Cerebellar cortex (tissue), 1 donor: Measurements from ENCODE around the gene INSM2.

Source experiments
- DNase-seq: peaks from one replicate; pipeline ENCODE4 v3.0.0-alpha.2; 2015; ENCODE audit warnings: low spot score

The INSM2 gene

DNA sequence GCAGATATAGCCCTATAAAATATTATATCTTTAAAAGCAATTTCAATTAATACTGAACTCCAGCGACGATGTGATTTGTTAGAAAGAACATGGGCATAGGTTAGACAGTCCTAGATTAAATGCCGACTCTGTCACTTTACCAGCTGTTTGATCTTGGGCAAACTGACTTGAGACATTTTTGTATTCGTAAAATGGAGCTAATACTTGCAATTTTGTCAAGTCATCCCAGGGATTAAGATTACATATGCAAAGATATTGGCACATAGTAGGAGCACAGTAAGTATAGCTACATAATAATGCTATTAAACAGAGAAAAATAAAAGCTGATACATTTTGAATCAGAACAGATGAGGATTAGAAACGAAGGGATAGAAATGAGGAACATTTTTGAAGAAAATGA, 9.0 kb downstream of the INSM2 start:
- DNase-seq = no peak

DNA sequence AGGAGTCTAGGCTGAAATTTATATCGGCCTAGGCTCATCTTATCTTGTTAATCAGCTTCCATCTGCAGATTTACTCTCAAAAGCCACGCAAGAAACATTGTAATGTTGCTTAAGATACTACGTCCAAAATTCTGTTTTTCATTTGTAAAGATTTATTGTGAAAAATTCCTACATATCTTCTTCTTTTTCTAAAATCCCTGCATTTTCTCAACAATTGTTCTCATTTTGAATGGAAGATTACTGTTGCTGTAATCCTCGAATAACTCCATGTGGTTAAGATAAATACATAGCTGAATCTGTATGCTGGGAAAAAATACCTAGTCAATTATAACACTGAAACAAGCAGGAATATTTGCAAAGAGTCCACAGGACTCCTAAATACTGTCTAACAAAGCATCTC, 15.6 kb downstream of the INSM2 start:
- DNase-seq = no peak

DNA sequence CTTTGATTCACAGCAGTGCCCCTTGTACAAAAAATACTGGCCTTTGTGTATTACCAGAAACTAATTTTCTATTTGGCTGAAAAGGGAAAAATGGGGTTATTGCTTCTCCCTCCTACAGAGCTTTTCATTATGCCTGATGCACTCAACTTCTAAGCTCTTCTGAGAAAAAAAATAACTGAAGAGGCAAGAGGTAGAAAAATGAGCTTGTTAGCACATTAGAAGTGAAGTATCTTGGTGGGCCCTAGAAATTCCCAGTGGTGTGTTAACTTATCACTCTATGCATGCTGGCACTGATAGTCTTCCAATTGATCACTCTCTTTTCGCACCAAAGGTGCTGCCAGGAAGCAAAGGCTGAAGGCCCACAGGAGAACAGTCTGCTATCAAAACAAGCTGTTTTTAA, 17.1 kb downstream of the INSM2 start:
- no peak for DNase-seq

DNA sequence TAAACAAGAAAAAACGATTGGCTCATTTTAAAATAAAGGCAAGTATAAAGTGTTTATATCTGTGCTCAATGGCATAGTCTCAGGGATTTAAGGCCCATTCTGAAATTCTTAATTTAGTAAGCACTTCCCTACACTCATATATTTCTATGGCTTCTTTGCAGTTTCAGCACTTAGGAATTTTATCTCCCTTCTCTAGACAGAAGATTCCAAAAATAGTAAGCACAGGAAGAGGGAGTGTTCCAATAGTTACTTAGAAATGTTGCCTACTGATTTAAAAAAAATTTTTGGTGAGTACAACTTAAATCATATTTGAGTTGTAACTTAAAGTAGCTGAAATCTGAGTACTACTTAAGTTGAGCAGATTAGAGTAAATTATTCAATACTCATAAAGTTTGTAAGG, 19.8 kb downstream of the INSM2 start:
- DNase-seq = no peak

DNA sequence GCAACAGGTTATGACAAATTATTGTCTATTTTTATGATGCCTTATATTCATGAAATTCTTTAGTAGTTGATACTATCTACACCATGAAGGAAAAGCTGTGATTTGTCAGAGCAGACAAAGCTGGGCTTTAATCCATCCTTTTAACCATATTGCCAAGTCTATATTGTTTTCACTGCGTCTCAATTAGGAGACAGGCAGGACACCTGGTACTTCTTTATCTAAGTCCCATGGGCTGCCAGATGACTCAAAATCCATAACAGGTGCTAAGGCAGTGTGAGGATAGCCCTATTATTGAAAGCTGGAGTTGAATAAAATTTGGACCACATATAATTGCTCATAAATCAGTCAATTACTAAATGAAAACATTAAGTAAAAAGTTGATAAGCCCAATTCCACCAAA, 22.6 kb downstream of the INSM2 start:
- DNase-seq = no peak

DNA sequence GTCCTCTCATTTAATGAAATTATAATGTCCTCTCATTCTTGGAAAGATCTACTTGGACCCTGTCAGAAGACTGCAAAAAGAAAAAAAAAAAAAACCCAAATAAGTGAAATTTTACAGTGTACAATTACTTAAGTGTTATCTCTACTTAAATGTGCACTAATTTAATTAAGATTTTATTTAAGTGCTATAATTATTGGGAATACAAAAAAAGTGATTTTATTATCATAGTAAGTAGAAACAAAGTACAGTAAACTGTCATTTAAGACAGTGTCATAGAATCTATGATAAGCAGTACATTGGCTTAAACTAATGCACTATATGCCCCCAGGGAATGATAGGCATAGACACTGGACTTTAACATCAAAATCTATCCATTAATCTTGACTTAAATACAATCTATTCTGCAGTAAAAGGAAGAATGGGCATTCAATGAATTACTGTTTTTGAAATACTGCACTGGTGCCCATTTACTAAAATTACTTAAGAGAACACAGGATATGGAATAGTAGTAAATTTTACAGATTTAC, 23.3 kb downstream of the INSM2 start:
- DNase-seq = no peak

DNA sequence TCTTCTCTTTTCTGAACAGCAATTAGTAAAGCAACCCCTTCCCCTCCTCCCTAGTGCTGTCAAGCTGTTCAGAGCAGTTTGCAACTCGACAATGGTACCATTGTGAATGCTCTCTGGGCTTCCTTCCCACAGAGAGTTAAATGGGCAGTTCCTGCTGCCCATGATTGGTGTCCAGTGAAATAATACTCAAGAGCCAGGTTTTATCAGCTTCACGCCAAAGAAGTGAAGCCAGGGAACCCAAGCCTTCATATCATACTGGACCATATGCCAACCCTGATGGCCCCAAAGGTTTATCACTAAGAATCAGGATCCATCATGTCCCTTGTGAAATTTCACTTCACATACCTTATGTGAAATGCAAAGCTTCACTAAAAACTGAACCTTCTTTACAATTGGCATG, 24.7 kb downstream of the INSM2 start:
- DNase-seq = peak; percentile 47

DNA sequence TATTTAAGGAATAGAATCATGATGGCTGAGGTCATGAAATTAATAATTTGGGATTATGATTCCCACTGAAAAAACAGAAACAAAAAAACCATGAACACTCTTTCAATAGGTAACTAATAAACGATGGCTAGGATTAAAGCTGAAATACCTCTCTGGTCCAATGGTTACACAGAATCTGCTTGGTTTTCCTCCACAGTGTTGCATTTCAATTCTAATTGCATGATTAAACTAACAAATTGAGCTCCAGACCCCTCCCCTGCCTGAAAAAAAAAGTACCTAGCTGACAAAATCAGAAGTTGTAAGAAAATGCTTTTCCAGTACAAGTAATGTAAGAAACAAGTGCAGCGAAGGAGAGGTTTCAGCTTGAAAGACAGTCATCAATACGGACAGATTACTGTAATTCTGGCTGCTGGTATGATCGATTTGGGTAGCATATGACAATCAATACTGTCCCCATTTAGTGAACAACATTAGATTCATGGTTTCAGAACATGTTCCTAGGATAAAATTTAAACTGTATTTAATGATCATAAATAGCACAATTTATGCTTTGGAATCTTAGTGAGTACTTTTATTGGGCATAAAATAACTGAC, 32.0 kb downstream of the INSM2 start:
- DNase-seq = no peak

DNA sequence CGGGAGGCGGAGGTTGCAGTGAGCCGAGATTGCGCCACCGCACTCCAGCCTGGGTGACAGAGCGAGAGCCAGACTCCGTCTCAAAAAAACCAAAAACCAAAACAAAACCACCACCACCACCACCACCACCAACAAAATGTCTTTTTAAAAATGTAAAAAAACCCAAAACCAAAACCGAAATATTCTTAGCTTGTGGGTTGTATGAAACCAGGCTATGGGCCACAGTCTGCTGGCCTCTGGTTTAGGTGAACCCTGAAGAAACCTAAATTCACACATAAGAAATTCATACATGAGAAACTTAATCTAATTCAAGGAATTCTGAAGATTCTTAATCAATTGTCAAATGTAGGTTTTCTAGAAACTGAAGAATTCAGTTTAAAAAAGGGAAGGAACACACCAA, 37.6 kb downstream of the INSM2 start:
- DNase-seq = no peak

DNA sequence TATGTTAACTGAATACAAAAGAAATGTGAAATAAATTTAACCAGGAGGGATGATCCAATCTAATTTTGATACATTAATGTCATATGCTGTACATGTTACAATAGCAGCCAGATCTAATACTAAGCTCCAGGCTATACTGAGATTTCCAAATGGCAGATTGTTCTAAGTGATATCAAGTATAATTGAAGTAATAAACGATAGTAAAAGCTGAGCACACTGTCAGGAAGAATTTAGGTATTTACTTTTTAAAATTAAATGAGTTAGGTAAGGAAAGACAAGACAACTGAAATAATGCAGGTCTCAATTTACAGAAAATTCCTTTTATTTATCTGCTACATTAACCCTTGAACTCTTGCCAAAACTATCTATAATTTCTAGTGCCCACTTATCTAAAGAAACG, 39.9 kb downstream of the INSM2 start:
- no peak for DNase-seq

DNA sequence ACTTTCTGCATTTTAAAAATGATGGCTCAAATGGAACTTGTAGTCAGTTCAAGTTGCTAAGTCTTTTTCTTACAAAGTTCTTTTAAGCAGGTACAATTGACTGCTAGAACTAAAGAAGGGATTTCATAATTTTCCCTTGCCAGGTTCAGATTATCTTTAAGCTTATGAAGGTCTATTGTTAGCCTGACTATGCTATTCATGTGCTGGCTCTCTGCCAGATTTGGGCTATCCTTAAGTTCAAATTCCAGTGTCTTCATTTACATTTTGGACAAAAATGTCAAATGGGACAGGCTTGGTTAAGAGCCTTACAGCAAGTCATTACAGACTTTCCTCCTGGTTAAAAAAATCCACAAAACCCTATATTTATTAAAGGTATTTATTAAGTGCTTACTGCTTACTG, 42.3 kb downstream of the INSM2 start:
- DNase-seq = no peak

DNA sequence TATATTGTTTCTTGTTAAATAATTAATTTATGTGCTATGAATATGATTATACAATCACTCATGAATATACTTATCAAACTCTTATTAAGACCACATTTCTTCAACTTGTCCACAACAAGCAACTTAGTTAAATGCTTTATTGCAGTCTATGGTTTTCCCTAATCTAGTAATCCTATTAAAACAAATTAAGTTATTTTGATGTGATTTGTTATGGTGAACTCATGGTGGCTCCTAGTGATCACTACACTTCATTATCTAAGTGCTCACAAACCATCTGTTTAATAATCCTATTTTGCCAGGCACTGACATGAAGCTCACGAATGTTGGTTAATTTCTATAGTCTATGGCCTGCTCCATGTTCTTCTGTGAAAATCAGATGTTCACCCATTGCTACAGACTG, 42.9 kb downstream of the INSM2 start:
- DNase-seq = no peak

DNA sequence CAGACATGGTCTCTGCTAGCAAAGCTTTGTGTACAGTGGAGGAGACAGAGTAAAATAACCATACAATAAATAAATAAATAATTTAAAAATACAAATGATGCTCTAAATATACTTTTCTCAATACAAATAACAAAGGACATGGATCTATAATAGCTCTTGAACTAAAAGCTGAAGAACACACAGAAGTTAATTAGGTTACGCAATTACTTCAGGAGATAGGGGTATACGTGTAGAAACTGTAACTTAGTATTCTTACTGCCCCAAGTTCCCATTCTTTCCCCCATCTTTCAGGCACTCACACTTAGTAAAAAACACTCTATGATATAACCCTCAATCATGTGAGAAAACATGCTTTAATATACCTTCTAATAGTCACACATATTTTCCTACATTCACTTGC, 44.2 kb downstream of the INSM2 start:
- no peak for DNase-seq

DNA sequence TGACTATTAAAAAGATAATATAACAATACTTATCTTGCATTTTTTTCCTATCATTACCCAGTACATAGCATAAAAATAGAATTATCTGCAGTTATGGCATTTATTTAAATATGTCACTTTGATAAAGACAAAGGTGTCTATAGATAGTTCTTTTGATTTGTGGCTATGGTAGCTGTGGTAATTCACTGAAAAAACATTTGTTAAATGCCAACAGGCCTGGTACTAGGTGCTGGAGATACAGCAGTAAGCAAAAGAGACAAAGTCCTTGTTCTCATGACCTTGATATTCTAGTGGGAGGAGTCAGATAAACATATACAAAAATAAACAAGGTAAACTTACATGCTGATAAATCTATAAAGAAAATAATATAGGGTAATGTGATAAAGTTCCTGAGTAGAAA, 44.7 kb downstream of the INSM2 start:
- no peak for DNase-seq
